Fibroblast of lung (primary cell): ENCODE data around the gene NEMP2. TPM values are rescaled to one million over a fixed set of nuclear protein-coding genes. Genes with fewer than 3 reads are reported as not detected.

Experiments
- DNase-seq, 2 donors: peaks; one replicate each; pipeline versions ENCODE4 v3.0.0 to v3.0.0-alpha.2; 2010; ENCODE audit warnings: low read depth in 2 of 2
- H2AFZ ChIP-seq: 2 replicates; pipeline ENCODE4 v1.5.1; 2012; ENCODE audit warnings: low read length, control low read depth, inconsistent platforms
- H3K27ac ChIP-seq: 2 replicates; pipeline ENCODE4 v1.5.1; 2011; ENCODE audit warnings: low read length, control low read depth; ENCODE audit not compliant: insufficient read depth
- H3K27me3 ChIP-seq: 2 replicates; pipeline ENCODE4 v1.5.1; 2011; ENCODE audit warnings: mild to moderate bottlenecking, low read length; ENCODE audit not compliant: control insufficient read depth, insufficient read depth
- H3K36me3 ChIP-seq: 2 replicates; pipeline ENCODE4 v1.5.1; 2011; ENCODE audit warnings: low read length; ENCODE audit not compliant: control insufficient read depth, insufficient read depth
- H3K4me1 ChIP-seq: 2 replicates; pipeline ENCODE4 v1.5.1; 2011; ENCODE audit warnings: low read length; ENCODE audit not compliant: control insufficient read depth, insufficient read depth; ENCODE audit errors: extremely low read depth
- H3K4me2 ChIP-seq: 2 replicates; pipeline ENCODE4 v1.5.1; 2011; ENCODE audit warnings: low read length, control low read depth; ENCODE audit not compliant: insufficient read depth; ENCODE audit errors: extremely low read depth
- H3K4me3 ChIP-seq, 4 experiments: fragments of 200-600 bp in 1 of 4; sonication (generic) in 1 of 4; replicated peaks in 1 of 4; 2 replicates each; pipeline ENCODE4 v1.5.1; 2011 to 2016; ENCODE audit warnings: low read length in 4 of 4, low read depth in 3 of 4, mild to moderate bottlenecking in 3 of 4, control low read depth in 2 of 4, inconsistent platforms in 1 of 4, mixed read lengths in 1 of 4; ENCODE audit not compliant: insufficient read depth in 1 of 4; ENCODE audit errors: control extremely low read depth in 1 of 4
- H3K79me2 ChIP-seq: 2 replicates; pipeline ENCODE4 v1.5.1; 2012; ENCODE audit warnings: mild to moderate bottlenecking, low read length, inconsistent platforms; ENCODE audit not compliant: control insufficient read depth, insufficient read depth
- H3K9ac ChIP-seq: 2 replicates; pipeline ENCODE4 v1.5.1; 2011; ENCODE audit warnings: mild to moderate bottlenecking, low read length, control low read depth; ENCODE audit not compliant: insufficient read depth
- H3K9me3 ChIP-seq: 2 replicates; pipeline ENCODE4 v1.5.1; 2012; ENCODE audit warnings: low read depth, low read length; ENCODE audit not compliant: control insufficient read depth, insufficient read depth
- H4K20me1 ChIP-seq: 2 replicates; pipeline ENCODE4 v1.5.1; 2011; ENCODE audit warnings: low read length; ENCODE audit not compliant: control insufficient read depth, insufficient read depth; ENCODE audit errors: extremely low read depth
- CTCF ChIP-seq, 2 donors: IDR thresholded peaks in 1 of 2; conservative IDR thresholded peaks in 1 of 2; 1 replicate in 1 of 2; 2 replicates in 1 of 2; pipeline ENCODE4 v1.5.1; 2011 to 2012; ENCODE audit warnings: low read length in 2 of 2, control low read depth in 1 of 2, inconsistent platforms in 1 of 2, low read depth in 1 of 2, mild to moderate bottlenecking in 1 of 2
- EZH2 ChIP-seq: IDR thresholded peaks from 2 replicates; pipeline ENCODE4 v1.5.1; 2012; ENCODE audit warnings: low read length, control low read depth, mild to moderate bottlenecking; ENCODE audit errors: missing control alignments
- polyA plus RNA-seq, 2 donors: library from polyadenylated mRNA; depleted of rRNA in 1 of 2; stranded (reverse) in 1 of 2; unstranded in 1 of 2; fragments of >200 nt; gene quantifications; 2 replicates each; pipeline ENCODE4 v1.2.1, GENCODE V29; 2011 to 2012; ENCODE audit warnings: missing spikeins in 1 of 2
- total RNA-seq: library from RNA; depleted of rRNA; stranded (reverse); fragments of >200 nt; gene quantifications from 2 replicates; pipeline ENCODE4 v1.2.1, GENCODE V29; 2014

NEMP2 gene
- total and polyA plus RNA-seq, 2 donors (not counting 1 experiment from before 2014, with no cell fraction given): 5.5 to 6.3 TPM

- peak overlapping the region in 3 of 4 experiments; percentile 5 to 34 (median 28) for H3K4me3 ChIP-seq
- TF ChIP-seq EZH2 (no peak), CTCF (conservative IDR thresholded peaks at IDR 0.05 in 1 of 2, IDR thresholded peaks at IDR 0.05 in 1 of 2; ENCODE audit: low read depth in 1 of 2, low read length in 2 of 2) (no peak)
- peak overlapping the region; percentile 71 for H3K4me2 ChIP-seq
- H3K79me2 ChIP-seq: no peaks in the 10 kb centered on the region
- H3K9me3 ChIP-seq: no peaks in the 10 kb centered on the region
- no peak overlapping the region for H3K9ac ChIP-seq
- DNase-seq: peak; percentile 45 to 67
- H3K4me1 ChIP-seq: no peaks in the 10 kb centered on the region
- no peak overlapping the region for H3K27ac ChIP-seq
- no peaks in the 10 kb centered on the region for H4K20me1 ChIP-seq
- peak overlapping the region; percentile 4 for H2AFZ ChIP-seq
- no peaks in the 10 kb centered on the region for H3K36me3 ChIP-seq
- H3K27me3 ChIP-seq: no peaks in the 10 kb centered on the region
Observed at GRCh38 chr2:190545555-190546385, 11.2 kb upstream of the NEMP2 start.

- peak overlapping the region in 3 of 4 experiments; percentile 5 to 34 (median 28) for H3K4me3 ChIP-seq
- no peak for TF ChIP-seq EZH2
- TF ChIP-seq CTCF (conservative IDR thresholded peaks at IDR 0.05 in 1 of 2, IDR thresholded peaks at IDR 0.05 in 1 of 2; ENCODE audit: low read depth in 1 of 2, low read length in 2 of 2): no peak
- no peaks in the 10 kb centered on the region for H4K20me1 ChIP-seq
- H2AFZ ChIP-seq: no peak overlapping the region
- peak overlapping the region; percentile 71 for H3K4me2 ChIP-seq
- no peaks in the 10 kb centered on the region for H3K9me3 ChIP-seq
- no peaks in the 10 kb centered on the region for H3K79me2 ChIP-seq
- no peaks in the 10 kb centered on the region for H3K27me3 ChIP-seq
- H3K36me3 ChIP-seq: no peaks in the 10 kb centered on the region
- H3K9ac ChIP-seq: no peak overlapping the region
- DNase-seq: peak in 1 of 2 donors; percentile 19
- H3K27ac ChIP-seq: no peak overlapping the region
- no peaks in the 10 kb centered on the region for H3K4me1 ChIP-seq
Observed at GRCh38 chr2:190545093-190545492, 10.6 kb upstream of the NEMP2 start.

- no peak overlapping the region for H3K4me3 ChIP-seq
- H3K36me3 ChIP-seq: no peaks in the 10 kb centered on the region
- H3K79me2 ChIP-seq: no peaks in the 10 kb centered on the region
- DNase-seq: peak in 1 of 2 donors; percentile 37
- H3K27me3 ChIP-seq: no peaks in the 10 kb centered on the region
- no peak for TF ChIP-seq EZH2
- TF ChIP-seq CTCF (conservative IDR thresholded peaks at IDR 0.05 in 1 of 2, IDR thresholded peaks at IDR 0.05 in 1 of 2; ENCODE audit: low read depth in 1 of 2, low read length in 2 of 2): no peak
- no peak overlapping the region for H2AFZ ChIP-seq
- no peak overlapping the region for H3K4me2 ChIP-seq
- H3K27ac ChIP-seq: no peak overlapping the region
- H3K9me3 ChIP-seq: no peaks in the 10 kb centered on the region
- H4K20me1 ChIP-seq: no peaks in the 10 kb centered on the region
- no peak overlapping the region for H3K9ac ChIP-seq
- no peaks in the 10 kb centered on the region for H3K4me1 ChIP-seq
Observed at GRCh38 chr2:190540048-190540447, 5.5 kb upstream of the NEMP2 start.
